ENCODE results near the gene COL9A3. TPM values are rescaled to one million over a fixed set of nuclear protein-coding genes. Genes with fewer than 3 reads are reported as not detected.
"Not testable (repeated sequence)": the region's sequence is repeated elsewhere in the genome, so short reads cannot be mapped to it uniquely, and the experiment has no call there.

COL9A3 gene
- total and polyA plus RNA-seq, 2 donors from 2014 or later: 2.3 to 4.3 TPM

- no peak for DNase-seq
- H3K27me3 ChIP-seq (ENCODE audit: control insufficient read depth, insufficient read depth, low read length): no peaks in the 10 kb centered on the region
- intact Hi-C loops (cut with DNase I): no loop called here
- H3K9ac ChIP-seq (ENCODE audit: low read length in 3 of 3): no peak overlapping the region
- H3K4me3 ChIP-seq (ENCODE audit: low read length in 3 of 3): no peak overlapping the region
- no peak overlapping the region for H3K27ac ChIP-seq (ENCODE audit: low read depth in 2 of 2, low read length in 2 of 2)
- no peaks in the 10 kb centered on the region for H3K9me3 ChIP-seq (ENCODE audit: control insufficient read depth in 2 of 3, insufficient read depth in 1 of 3, low read length in 3 of 3)
- no peaks in the 10 kb centered on the region for H3K4me1 ChIP-seq (ENCODE audit: control insufficient read depth in 2 of 3, insufficient read depth in 2 of 3, low read depth in 1 of 3, low read length in 3 of 3)
- TF ChIP-seq, protein P1, sequence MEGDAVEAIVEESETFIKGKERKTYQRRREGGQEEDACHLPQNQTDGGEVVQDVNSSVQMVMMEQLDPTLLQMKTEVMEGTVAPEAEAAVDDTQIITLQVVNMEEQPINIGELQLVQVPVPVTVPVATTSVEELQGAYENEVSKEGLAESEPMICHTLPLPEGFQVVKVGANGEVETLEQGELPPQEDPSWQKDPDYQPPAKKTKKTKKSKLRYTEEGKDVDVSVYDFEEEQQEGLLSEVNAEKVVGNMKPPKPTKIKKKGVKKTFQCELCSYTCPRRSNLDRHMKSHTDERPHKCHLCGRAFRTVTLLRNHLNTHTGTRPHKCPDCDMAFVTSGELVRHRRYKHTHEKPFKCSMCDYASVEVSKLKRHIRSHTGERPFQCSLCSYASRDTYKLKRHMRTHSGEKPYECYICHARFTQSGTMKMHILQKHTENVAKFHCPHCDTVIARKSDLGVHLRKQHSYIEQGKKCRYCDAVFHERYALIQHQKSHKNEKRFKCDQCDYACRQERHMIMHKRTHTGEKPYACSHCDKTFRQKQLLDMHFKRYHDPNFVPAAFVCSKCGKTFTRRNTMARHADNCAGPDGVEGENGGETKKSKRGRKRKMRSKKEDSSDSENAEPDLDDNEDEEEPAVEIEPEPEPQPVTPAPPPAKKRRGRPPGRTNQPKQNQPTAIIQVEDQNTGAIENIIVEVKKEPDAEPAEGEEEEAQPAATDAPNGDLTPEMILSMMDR (IDR thresholded peaks at IDR 0.05; ENCODE audit: borderline replicate concordance, extremely low read depth, insufficient read depth): no peak
- H3K36me3 ChIP-seq (ENCODE audit: control insufficient read depth in 2 of 3, insufficient read depth in 3 of 3, low read length in 3 of 3): peaks cover 0 to 6% (median 6%) of the 10 kb centered on the region in 3 donors
- FAIRE-seq: no peak
Measured at GRCh38 chr20:62849431-62849830, 32.6 kb downstream of the COL9A3 start.

GRCh38 chr20:62850333-62850974, 33.6 kb downstream of the COL9A3 start:
- H3K9ac ChIP-seq (ENCODE audit: low read length in 3 of 3): no peak overlapping the region
- no peaks in the 10 kb centered on the region for H3K4me1 ChIP-seq (ENCODE audit: control insufficient read depth in 2 of 3, insufficient read depth in 2 of 3, low read depth in 1 of 3, low read length in 3 of 3)
- H3K36me3 ChIP-seq (ENCODE audit: control insufficient read depth in 2 of 3, insufficient read depth in 3 of 3, low read length in 3 of 3): peaks cover 0 to 6% (median 6%) of the 10 kb centered on the region in 3 donors
- H3K27me3 ChIP-seq (ENCODE audit: control insufficient read depth, insufficient read depth, low read length): no peaks in the 10 kb centered on the region
- no peak overlapping the region for H3K27ac ChIP-seq (ENCODE audit: low read depth in 2 of 2, low read length in 2 of 2)
- no peak for DNase-seq
- intact Hi-C loops (cut with DNase I): no loop called here
- H3K4me3 ChIP-seq (ENCODE audit: low read length in 3 of 3): no peak overlapping the region
- no peaks in the 10 kb centered on the region for H3K9me3 ChIP-seq (ENCODE audit: control insufficient read depth in 2 of 3, insufficient read depth in 1 of 3, low read length in 3 of 3)
- TF ChIP-seq, protein P1 (IDR thresholded peaks at IDR 0.05; ENCODE audit: borderline replicate concordance, extremely low read depth, insufficient read depth): no peak
- FAIRE-seq: no peak

DNA sequence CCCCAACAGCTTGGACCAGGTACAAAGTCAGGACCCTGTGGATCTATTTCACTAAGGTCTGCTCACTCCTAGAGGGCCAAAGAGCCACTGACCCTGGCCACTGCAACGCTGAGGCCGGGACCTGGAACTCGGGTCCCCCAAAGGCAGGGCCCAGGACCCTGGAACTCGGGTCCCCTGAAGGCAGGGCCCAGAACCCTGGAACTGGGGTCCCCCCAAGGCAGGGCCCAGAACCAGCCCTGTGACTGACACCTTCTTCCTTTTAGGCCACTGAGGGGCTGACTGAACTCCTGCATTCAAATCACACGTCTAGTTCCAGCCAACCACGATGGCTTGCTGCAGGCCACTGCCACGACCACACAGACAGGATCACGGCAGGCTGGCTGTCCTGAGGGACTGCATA, 35.3 kb downstream of the COL9A3 start:
- DNase-seq (no peak), FAIRE-seq (no peak)
- H3K27ac ChIP-seq (ENCODE audit: low read depth in 2 of 2, low read length in 2 of 2): no peak overlapping the region
- no peak overlapping the region for H3K9ac ChIP-seq (ENCODE audit: low read length in 3 of 3)
- no peaks in the 10 kb centered on the region for H3K27me3 ChIP-seq (ENCODE audit: control insufficient read depth, insufficient read depth, low read length)
- no peaks in the 10 kb centered on the region for H3K9me3 ChIP-seq (ENCODE audit: control insufficient read depth in 2 of 3, insufficient read depth in 1 of 3, low read length in 3 of 3)
- TF ChIP-seq, protein P1 (IDR thresholded peaks at IDR 0.05; ENCODE audit: borderline replicate concordance, extremely low read depth, insufficient read depth): no peak
- no peak overlapping the region for H3K4me3 ChIP-seq (ENCODE audit: low read length in 3 of 3)
- peaks cover 0 to 6% (median 6%) of the 10 kb centered on the region in 3 donors for H3K36me3 ChIP-seq (ENCODE audit: control insufficient read depth in 2 of 3, insufficient read depth in 3 of 3, low read length in 3 of 3)
- H3K4me1 ChIP-seq (ENCODE audit: control insufficient read depth in 2 of 3, insufficient read depth in 2 of 3, low read depth in 1 of 3, low read length in 3 of 3): no peaks in the 10 kb centered on the region
- intact Hi-C loops (cut with DNase I): no loop called here

- H3K9ac ChIP-seq (ENCODE audit: low read length in 3 of 3): no peak overlapping the region
- no peaks in the 10 kb centered on the region for H3K27me3 ChIP-seq (ENCODE audit: control insufficient read depth, insufficient read depth, low read length)
- H3K27ac ChIP-seq (ENCODE audit: low read depth in 2 of 2, low read length in 2 of 2): no peak overlapping the region
- peaks cover 0 to 6% (median 6%) of the 10 kb centered on the region in 3 donors for H3K36me3 ChIP-seq (ENCODE audit: control insufficient read depth in 2 of 3, insufficient read depth in 3 of 3, low read length in 3 of 3)
- TF ChIP-seq, protein P1 (IDR thresholded peaks at IDR 0.05; ENCODE audit: borderline replicate concordance, extremely low read depth, insufficient read depth): no peak
- FAIRE-seq (no peak), DNase-seq (no peak)
- no peak overlapping the region for H3K4me3 ChIP-seq (ENCODE audit: low read length in 3 of 3)
- H3K9me3 ChIP-seq (ENCODE audit: control insufficient read depth in 2 of 3, insufficient read depth in 1 of 3, low read length in 3 of 3): no peaks in the 10 kb centered on the region
- intact Hi-C loops (cut with DNase I): no loop called here
- H3K4me1 ChIP-seq (ENCODE audit: control insufficient read depth in 2 of 3, insufficient read depth in 2 of 3, low read depth in 1 of 3, low read length in 3 of 3): no peaks in the 10 kb centered on the region
Measured at GRCh38 chr20:62852841-62853240, 36.0 kb downstream of the COL9A3 start.

DNA sequence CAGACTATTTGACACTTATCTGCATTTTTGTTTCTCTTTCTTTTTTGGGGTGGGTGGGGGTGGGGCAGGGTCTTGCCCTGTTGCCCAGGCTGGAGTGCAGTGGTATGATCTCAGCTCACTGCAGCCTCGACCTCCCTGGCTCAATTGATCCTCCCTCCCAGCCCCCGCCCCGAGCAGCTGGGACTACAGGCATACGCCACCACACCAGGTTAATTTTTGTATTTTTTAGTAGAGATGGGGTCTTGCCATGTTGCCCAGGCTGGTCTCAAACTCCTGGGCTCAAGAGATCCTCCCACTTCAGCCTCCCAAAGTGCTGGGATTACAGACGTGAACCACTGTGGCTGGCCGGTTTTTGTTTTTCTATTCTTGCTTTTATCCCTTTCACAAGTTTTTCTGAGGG, 36.5 kb downstream of the COL9A3 start:
- H3K4me1 ChIP-seq (ENCODE audit: control insufficient read depth in 2 of 3, insufficient read depth in 2 of 3, low read depth in 1 of 3, low read length in 3 of 3); H3K9ac ChIP-seq (ENCODE audit: low read length in 3 of 3); DNase-seq; H3K36me3 ChIP-seq (ENCODE audit: control insufficient read depth in 2 of 3, insufficient read depth in 3 of 3, low read length in 3 of 3); H3K4me3 ChIP-seq (ENCODE audit: low read length in 3 of 3); H3K9me3 ChIP-seq (ENCODE audit: control insufficient read depth in 2 of 3, insufficient read depth in 1 of 3, low read length in 3 of 3); FAIRE-seq; intact Hi-C loops (cut with DNase I); H3K27ac ChIP-seq (ENCODE audit: low read depth in 2 of 2, low read length in 2 of 2); H3K27me3 ChIP-seq (ENCODE audit: control insufficient read depth, insufficient read depth, low read length): not testable (repeated sequence)

All from kidney (tissue), 14 donors.